OCI-LY7 (cell line): ENCODE results near the gene PYDC1. TPM values are rescaled to one million over a fixed set of nuclear protein-coding genes. Genes with fewer than 3 reads are reported as not detected.
"Not testable (repeated sequence)": the region's sequence is repeated elsewhere in the genome, so short reads cannot be mapped to it uniquely, and the experiment has no call there.

Source experiments
- BruUV-seq: library from RNA; stranded (reverse); fragments of 400-500 nt; replicated peaks from 2 replicates; lab custom pipeline; 2021; lab: Mats Ljungman, UMichigan
- CTCF ChIA-PET: fragments of 300-600 bp; sonication (Branson Sonifier 250); formaldehyde crosslinking; loops from one replicate; lab custom pipeline; 2022; ENCODE audit warnings: antibody characterized with exemption; ENCODE audit not compliant: unreplicated experiment; lab: Charles Lee
- POLR2A ChIA-PET: fragments of 300-600 bp; sonication (Branson Sonifier 250); formaldehyde crosslinking; loops from one replicate; lab custom pipeline; 2022; ENCODE audit warnings: antibody characterized with exemption; lab: Charles Lee
- DNase-seq: peaks from one replicate; pipeline ENCODE4 v3.0.0-alpha.2; 2015; ENCODE audit warnings: low spot score
- H2AFZ ChIP-seq: fragments of 200-600 bp; sonication (generic), shearing (Covaris generic); 2 replicates; pipeline ENCODE4 v1.6.1; 2014; ENCODE audit warnings: mild to moderate bottlenecking, antibody characterized with exemption, low read length, moderate library complexity
- H3K27ac ChIP-seq: fragments of 200-600 bp; sonication (generic); 2 replicates; pipeline ENCODE4 v1.5.1; 2014; ENCODE audit warnings: mixed run types, low read depth, mild to moderate bottlenecking, moderate library complexity, low read length, inconsistent platforms; ENCODE audit not compliant: poor library complexity, severe bottlenecking
- H3K36me3 ChIP-seq: fragments of 200-600 bp; sonication (generic); 2 replicates; pipeline ENCODE4 v1.6.1; 2014; ENCODE audit warnings: mild to moderate bottlenecking, antibody characterized with exemption, low read length, moderate library complexity, mixed read lengths; ENCODE audit not compliant: insufficient read depth
- H3K4me1 ChIP-seq: fragments of 200-600 bp; sonication (generic); 2 replicates; pipeline ENCODE4 v1.5.1; 2014; ENCODE audit warnings: mild to moderate bottlenecking, low read length; ENCODE audit not compliant: insufficient read depth, poor library complexity, severe bottlenecking
- H3K4me2 ChIP-seq: fragments of 200-600 bp; sonication (generic); 2 replicates; pipeline ENCODE4 v1.6.1; 2014; ENCODE audit warnings: mild to moderate bottlenecking, low read length
- H3K4me3 ChIP-seq: fragments of 200-600 bp; sonication (generic); 2 replicates; pipeline ENCODE4 v1.5.1; 2014; ENCODE audit warnings: mild to moderate bottlenecking, low read depth, low read length; ENCODE audit not compliant: poor library complexity, severe bottlenecking
- H3K79me2 ChIP-seq: fragments of 200-600 bp; sonication (generic); 2 replicates; pipeline ENCODE4 v1.6.1; 2016; ENCODE audit warnings: low read depth, mild to moderate bottlenecking, low read length, moderate library complexity, mixed read lengths; ENCODE audit not compliant: insufficient read depth
- H3K9me2 ChIP-seq: fragments of 200-600 bp; sonication (generic); 2 replicates; pipeline ENCODE4 v1.6.1; 2016; ENCODE audit warnings: mild to moderate bottlenecking, low read length, mixed read lengths; ENCODE audit not compliant: insufficient read depth
- H3K9me3 ChIP-seq: fragments of 200-600 bp; sonication (generic); 2 replicates; pipeline ENCODE4 v1.6.1; 2014; ENCODE audit warnings: mild to moderate bottlenecking, mixed run types, low read length, mixed read lengths
- H4K20me1 ChIP-seq: fragments of 200-600 bp; sonication (generic); 2 replicates; pipeline ENCODE4 v1.6.1; 2014; ENCODE audit warnings: mild to moderate bottlenecking, antibody characterized with exemption, low read length, moderate library complexity, mixed read lengths; ENCODE audit not compliant: insufficient read depth
- CTCF ChIP-seq: fragments of 200-600 bp; sonication (generic); conservative IDR thresholded peaks from 2 replicates; pipeline ENCODE4 v1.5.1; 2014; ENCODE audit warnings: mild to moderate bottlenecking, antibody characterized with exemption, low read length, moderate library complexity, mixed read lengths
- EZH2phosphoT487 ChIP-seq: fragments of 200-600 bp; sonication (generic); IDR thresholded peaks from 2 replicates; pipeline ENCODE4 v1.6.1; 2018; ENCODE audit warnings: low read depth, borderline replicate concordance, mild to moderate bottlenecking, mixed run types, antibody characterized with exemption, low read length, moderate library complexity, mixed read lengths
- intact Hi-C: fragments of 100-400 bp; cut with micrococcal nuclease; formaldehyde crosslinking; loops from one replicate; pipeline ENCODE4 v1.10.0; 2022; ENCODE audit not compliant: unreplicated experiment
- total RNA-seq, 2 experiments: library from RNA; depleted of rRNA in 1 of 2; stranded (reverse); fragments of >200 nt in 1 of 2; shearing (Covaris generic) in 1 of 2; gene quantifications; 2 replicates each; pipeline ENCODE4 v1.2.3, GENCODE V29; 2014 to 2022

PYDC1 gene
- total RNA-seq, 2 experiments from 2014 or later = not detected

GRCh38 chr16:31177136-31177535, 39.8 kb downstream of the PYDC1 start:
- peak overlapping the region; percentile 51 for H3K4me2 ChIP-seq
- DNase-seq = peak; percentile 58
- peak overlapping the region; percentile 9 for H3K27ac ChIP-seq
- H3K79me2 ChIP-seq = peaks cover 33% of the 10 kb centered on the region
- peaks cover 15% of the 10 kb centered on the region for H4K20me1 ChIP-seq
- no peaks in the 10 kb centered on the region for H3K9me3 ChIP-seq
- intact Hi-C loops = no loop called here
- H2AFZ ChIP-seq = peak overlapping the region; percentile 93
- peaks cover 21% of the 10 kb centered on the region for H3K36me3 ChIP-seq
- CTCF ChIA-PET = no interaction called here
- peaks cover 32% of the 10 kb centered on the region for H3K4me1 ChIP-seq
- no TSS peak for BruUV-seq
- H3K9me2 ChIP-seq = no peaks in the 10 kb centered on the region
- H3K4me3 ChIP-seq = no peak overlapping the region
- TF ChIP-seq CTCF (no peak), EZH2phosphoT487 (no peak)
- POLR2A ChIA-PET = interaction anchor here (0.6 to 0.9 kb wide), 3 partner anchors 17 to 64 kb away, joined by 3 to 6 read pairs (median 3); no protein-coding TSS in a partner anchor

- POLR2A ChIA-PET, intact Hi-C loops, H3K79me2 ChIP-seq, BruUV-seq, H3K4me3 ChIP-seq, H4K20me1 ChIP-seq, H3K36me3 ChIP-seq, H2AFZ ChIP-seq, H3K4me2 ChIP-seq, H3K9me3 ChIP-seq, H3K9me2 ChIP-seq, CTCF ChIA-PET, H3K4me1 ChIP-seq, DNase-seq, H3K27ac ChIP-seq: not testable (repeated sequence)
Measured at GRCh38 chr16:31170048-31170447, 46.9 kb downstream of the PYDC1 start.

- POLR2A ChIA-PET = no interaction called here
- H3K9me3 ChIP-seq = no peaks in the 10 kb centered on the region
- no TSS peak for BruUV-seq
- no peaks in the 10 kb centered on the region for H3K4me1 ChIP-seq
- no peak for DNase-seq
- H4K20me1 ChIP-seq = no peaks in the 10 kb centered on the region
- H3K27ac ChIP-seq = no peak overlapping the region
- CTCF ChIA-PET = no interaction called here
- TF ChIP-seq EZH2phosphoT487 (no peak), CTCF (no peak)
- no peak overlapping the region for H3K4me3 ChIP-seq
- intact Hi-C loops = no loop called here
- H3K4me2 ChIP-seq = no peak overlapping the region
- no peaks in the 10 kb centered on the region for H3K9me2 ChIP-seq
- H2AFZ ChIP-seq = no peak overlapping the region
- H3K36me3 ChIP-seq = no peaks in the 10 kb centered on the region
- H3K79me2 ChIP-seq = no peaks in the 10 kb centered on the region
Measured at GRCh38 chr16:31168848-31169247, 48.1 kb downstream of the PYDC1 start.
